Measurements from ENCODE around the gene JARID2. TPM values are rescaled to one million over a fixed set of nuclear protein-coding genes. Genes with fewer than 3 reads are reported as not detected.

The JARID2 gene
- total RNA-seq = 6.2 and 7.7 TPM in 2 replicates

DNA sequence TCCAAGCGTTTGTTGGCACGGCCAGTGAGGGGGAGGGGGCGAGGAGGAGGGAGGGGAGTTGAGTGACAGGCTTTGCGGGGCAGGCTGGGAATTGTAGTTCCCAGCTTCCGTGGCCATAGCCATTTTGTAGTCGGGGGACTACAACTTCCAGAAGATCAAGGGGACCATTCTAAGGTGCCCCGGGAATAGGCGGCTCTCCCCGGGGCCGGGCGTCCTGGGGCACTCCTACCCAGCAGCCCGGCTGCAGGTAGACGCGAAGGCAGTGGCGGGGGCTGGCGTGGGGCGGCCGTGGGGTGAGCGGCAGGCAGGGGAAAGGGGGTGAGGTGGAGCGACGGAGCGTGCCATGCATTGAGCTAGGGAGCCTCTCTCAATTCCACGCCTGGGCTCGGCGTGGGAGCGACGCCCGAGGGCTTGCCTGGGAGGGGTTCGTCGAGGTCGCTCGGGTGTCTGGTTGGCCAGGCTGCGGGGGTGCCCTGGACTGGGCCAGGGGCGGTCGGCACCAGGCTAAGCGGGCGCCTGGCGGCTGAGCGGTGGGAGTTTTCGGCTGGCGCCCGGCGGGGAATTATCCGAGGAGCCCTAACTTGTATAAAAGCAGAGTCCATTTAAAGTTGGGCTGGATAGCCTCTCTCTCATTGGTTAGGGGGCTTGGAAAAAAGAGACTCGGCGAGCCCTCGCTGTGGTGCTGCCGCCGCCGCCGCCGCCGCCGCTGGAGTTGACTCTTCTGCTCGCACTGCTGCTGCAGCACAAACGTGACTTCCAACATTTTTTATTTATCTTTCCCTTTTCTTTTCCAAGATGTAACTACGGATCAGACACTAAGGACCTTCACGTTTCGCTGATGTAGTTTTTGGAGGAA lies at the start of gene JARID2:
TSS of gene JARID2 (plus strand) at position 709 of the 856 bp plus-strand sequence. CDS start 471 bp downstream, outside the sequence.

All from mammary microvascular endothelial cell (primary cell).